ENCODE measurements around the gene PARK7.
"Not testable (repeated sequence)": the region's sequence is repeated elsewhere in the genome, so short reads cannot be mapped to it uniquely, and the experiment has no call there.

Gene PARK7

DNA sequence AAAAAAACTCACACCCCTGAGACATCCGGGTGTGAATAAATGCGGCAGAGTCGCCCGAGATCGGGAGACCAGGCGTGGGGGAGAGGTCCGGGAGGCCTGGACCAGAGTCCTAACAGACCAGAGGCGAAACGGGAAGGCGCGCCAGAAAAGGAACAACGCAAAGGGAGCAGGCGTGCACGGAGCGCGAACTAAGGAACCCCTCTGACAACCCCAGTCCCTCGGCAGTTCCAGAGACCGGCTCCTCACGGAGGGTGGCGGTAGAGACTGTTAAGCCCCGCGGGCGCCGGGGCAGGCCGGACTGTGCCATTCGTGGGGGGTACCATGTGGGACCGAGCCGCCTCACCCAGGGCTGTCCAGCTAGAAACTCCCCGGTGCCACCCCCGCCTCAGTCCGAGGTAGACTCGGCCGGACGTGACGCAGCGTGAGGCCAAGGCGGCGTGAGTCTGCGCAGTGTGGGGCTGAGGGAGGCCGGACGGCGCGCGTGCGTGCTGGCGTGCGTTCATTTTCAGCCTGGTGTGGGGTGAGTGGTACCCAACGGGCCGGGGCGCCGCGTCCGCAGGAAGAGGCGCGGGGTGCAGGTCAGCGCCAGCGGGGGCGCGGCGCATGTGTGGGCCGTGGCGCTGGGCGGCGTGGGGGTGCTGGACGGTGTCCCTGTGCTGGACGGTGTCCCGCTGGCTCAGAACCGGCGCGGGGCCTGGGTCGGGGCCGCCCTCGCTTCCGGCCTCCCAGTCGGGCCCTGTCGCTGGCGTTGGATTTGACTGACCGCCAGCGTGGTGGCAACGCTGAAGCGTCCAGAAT lies at the start of gene PARK7:
PARK7 (plus strand) TSS at position 496 of the 798 bp plus-strand sequence. CDS start 1,075 bp downstream, outside the sequence.
- FAIRE-seq = peak; percentile 97
- peak; percentile 92 for DNase-seq (ENCODE audit: extremely low spot score, insufficient read length, low read depth)

DNA sequence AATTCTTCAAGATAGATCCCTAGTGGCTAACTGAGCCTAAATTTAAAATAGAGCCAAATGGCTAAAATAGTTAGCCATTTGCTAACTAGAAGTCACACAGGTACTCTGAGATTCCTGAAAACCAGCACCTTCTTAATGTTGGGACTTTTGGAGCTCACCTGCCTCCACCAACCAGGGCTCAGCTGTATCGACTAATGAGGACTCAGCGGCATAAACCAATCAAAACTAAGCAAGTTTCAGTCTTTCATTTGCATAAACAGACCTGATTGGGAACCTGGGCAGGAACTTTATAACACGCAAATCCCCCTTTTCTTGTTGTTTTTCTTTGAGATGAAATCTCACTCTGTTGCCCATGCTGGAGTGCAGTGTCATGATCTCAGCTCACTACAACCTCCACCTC lies 49.4 kb upstream of the PARK7 start:
- DNase-seq (ENCODE audit: extremely low spot score, insufficient read length, low read depth) = no peak
- FAIRE-seq = no peak

DNA sequence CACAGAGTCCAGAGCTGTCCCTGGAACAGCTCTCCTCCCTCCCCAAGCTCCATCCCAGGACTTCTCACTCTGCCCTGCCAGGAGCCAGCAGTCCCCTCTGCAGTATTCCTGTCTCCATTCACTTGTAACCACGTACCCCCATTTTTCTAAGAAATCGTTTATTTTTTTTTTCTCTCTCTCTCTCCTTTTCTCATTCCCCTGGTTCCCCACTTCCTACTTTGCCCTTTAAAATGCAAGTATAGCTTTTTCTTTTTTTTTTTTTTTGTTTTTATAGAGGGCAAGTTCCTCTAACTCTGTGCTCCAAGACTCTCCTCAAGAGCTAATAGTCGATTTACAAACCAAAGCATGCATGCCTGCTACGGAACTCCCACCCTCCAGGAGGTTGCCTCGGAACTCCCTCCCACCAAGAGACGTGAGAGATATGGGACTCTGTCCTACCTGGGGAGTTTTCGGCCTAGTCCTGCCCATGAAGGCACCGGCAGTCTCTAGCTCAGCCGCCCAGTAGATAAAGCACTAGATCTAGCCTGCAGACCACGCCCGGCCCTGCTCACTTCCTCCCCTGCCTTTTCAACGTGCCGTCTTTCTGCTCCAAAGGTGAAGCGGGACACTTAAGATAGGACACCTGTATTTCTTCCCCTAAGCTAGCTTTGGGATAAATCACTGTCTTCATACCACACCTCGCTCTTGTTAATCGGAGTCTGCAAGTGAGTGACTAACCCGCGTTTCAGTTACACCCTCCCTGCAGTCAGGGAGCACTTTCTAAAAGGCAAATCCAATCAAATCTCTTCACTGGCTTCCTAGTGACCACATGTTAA lies 48.6 kb upstream of the PARK7 start:
- DNase-seq (ENCODE audit: extremely low spot score, insufficient read length, low read depth) = no peak
- FAIRE-seq = no peak

DNA sequence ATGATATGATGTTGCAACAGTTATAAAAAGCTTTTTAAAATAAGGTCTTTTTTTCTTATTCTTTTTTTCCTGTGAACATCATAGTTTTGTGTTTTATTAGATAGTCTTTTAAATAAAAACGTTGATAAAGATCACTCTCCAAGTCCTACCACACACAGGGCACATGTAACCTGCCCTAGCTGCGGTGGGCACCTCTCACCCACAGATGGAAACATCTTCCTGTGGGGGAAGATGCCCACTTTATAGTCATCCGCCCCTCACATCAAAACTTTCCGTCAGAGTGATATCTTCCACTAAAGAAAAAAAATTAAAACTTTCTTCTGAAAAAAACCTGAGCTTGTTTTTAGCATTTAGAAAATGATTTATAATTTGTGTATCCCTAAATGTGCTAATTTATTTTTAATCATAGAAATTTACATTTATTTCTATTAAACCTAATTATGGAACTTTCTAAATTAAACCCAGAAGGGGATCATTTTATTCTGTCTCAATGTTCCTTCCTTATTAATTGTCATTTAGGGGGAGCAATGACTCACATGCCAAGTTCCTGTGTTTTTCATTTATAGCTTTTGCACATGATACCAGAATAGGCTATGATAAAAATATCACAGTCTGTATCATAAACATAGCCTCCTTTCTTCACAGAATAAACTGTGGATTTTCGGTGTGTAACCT lies 45.5 kb upstream of the PARK7 start:
- no peak for FAIRE-seq
- DNase-seq (ENCODE audit: extremely low spot score, insufficient read length, low read depth) = no peak

DNA sequence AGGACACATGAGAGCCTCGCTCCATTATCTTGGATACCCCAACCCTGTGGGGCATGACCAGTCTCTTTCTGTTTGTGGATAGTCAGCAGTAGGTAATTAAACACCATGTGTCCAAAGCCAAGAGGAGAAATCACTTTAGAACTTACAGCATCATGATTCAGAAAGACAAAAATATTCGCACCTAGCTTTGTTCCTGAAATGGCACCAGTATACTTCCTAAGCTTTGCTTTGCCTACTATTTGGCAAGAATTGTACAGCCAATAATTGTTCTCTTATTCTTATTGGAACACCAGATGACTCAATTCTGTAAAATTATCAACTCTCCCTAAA lies 45.0 kb upstream of the PARK7 start:
- DNase-seq (ENCODE audit: extremely low spot score, insufficient read length, low read depth) (no peak), FAIRE-seq (no peak)

DNA sequence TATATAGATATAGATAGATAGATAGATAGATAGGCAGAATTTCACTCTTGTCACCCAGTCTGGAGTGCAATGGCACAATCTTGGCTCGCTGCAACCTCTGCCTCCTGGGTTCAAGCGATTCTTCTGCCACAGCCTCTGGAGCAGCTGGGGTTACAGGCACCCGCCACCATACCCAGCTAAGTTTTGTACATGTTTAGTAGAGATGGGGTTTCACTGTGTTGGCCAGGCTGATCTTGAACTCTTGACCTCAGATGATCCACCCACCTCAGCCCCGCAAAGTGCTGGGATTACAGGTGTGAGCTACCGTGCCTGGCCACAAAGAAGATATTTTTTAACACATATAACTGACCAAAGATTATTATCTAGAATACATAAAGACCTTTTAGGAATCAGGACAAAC lies 43.5 kb upstream of the PARK7 start:
- not testable (repeated sequence) for DNase-seq (ENCODE audit: extremely low spot score, insufficient read length, low read depth); FAIRE-seq

DNA sequence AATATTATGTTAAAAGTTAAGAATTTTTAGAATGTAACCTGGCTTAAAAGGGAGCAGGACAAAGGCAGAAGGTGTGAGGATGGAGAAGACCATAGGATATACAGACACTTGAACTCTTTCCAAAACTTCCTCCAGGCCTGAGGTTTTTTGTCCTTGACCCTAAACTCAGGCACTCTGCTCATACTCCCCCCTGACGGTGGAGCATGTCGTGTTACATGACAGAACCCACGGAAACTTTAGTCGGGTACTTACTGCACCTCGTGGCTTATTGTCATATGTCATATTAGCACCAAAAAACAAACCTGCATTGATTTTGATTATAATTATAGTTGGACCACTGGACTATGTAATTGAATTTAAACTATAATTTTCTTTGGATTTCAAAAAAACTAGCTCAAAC lies 41.6 kb upstream of the PARK7 start:
- DNase-seq (ENCODE audit: extremely low spot score, insufficient read length, low read depth) (no peak), FAIRE-seq (no peak)

DNA sequence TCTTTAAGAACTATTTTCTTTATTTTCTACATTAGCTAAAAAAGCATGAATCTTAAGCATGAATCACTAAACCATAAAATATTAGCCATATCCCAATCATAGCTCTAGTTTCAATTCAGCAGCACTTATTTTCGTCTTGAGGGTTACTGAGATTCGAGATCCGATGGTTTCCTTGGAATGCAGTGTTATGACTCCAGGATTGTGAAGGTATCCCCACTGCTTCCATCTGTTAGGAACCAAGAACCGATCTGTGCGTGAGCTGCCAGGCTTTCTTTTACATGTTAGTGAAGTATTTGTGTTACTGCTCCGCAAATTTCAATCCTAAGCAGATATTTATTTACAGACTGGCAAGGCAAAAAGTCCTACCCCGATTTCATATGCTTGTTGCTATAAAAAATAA lies 39.7 kb upstream of the PARK7 start:
- DNase-seq (ENCODE audit: extremely low spot score, insufficient read length, low read depth) = no peak
- no peak for FAIRE-seq

DNA sequence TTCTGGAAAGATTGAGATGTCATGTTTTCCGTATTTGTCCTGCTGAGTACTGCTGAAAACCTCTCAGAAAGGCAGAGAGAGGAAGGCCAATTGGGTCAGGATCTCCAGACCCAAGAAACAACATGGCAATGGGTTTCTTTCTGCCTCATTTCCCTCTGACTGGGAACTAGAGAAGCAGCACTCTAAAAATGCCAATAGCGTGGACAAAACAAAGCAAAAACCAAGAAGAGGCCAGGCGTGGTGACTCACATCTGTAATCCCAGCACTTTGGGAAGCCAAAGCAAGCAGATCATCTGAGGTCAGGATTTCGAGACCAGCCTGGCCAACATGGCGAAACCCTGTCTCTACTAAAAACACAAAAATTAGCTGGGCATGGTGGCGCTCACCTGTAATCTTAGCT lies 39.2 kb upstream of the PARK7 start:
- FAIRE-seq (no peak), DNase-seq (ENCODE audit: extremely low spot score, insufficient read length, low read depth) (no peak)

DNA sequence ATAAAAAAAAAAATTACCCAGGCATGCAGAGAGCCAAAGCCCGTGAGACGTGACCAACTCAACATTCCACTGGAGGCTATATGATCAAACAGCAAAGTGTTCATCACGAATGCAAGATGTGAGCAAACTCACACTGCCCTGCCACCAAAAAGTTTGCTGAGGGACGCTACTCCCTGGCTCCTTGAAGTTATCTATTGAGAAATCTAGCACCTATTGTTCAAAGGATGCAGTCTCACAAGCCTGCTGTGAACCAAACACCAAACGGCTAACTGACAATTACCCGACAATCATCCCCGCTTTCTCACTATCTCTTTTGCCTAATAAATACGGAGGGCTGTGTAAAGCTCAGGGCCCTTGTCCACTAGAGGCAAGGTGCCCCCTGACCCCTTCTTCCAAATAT lies 34.5 kb upstream of the PARK7 start:
- FAIRE-seq; DNase-seq (ENCODE audit: extremely low spot score, insufficient read length, low read depth): not testable (repeated sequence)

DNA sequence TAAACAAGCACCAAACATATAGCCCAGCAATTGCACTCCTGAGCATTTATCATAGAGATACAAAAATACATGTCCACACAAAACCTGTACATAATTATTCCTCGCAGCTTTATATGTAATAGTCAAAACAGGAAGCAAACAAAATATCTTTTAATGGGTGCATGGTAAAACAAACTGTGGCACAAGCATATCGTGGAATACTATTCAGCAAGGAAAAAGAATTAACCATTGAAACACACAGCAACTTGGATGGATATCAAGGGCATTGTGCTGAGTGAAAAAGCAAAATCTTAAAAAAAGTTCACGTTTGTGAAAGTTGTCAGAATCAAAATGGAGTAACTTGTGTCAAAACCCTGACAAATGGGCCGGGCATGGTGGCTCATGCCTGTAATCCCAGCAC lies 33.3 kb upstream of the PARK7 start:
- no peak for FAIRE-seq
- DNase-seq (ENCODE audit: extremely low spot score, insufficient read length, low read depth) = no peak

DNA sequence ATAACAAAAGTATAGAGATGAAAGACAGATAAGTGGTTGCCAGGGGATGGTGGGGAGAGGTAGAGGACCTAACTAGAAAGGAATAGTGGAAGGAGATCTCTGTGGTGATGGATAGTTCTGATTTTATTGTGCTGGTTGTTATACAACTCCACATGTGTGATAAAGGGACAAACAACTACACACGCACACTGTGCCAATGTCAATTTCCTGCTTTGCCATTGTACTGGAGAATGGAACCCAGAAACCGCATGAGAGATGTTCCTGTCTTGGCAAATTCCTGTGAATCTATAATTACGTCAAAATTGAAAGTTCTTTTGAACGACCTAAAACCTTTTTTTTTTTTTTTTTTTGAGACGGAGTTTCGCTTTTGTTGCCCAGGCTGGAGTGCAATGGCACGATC lies 31.9 kb upstream of the PARK7 start:
- FAIRE-seq = no peak

DNA sequence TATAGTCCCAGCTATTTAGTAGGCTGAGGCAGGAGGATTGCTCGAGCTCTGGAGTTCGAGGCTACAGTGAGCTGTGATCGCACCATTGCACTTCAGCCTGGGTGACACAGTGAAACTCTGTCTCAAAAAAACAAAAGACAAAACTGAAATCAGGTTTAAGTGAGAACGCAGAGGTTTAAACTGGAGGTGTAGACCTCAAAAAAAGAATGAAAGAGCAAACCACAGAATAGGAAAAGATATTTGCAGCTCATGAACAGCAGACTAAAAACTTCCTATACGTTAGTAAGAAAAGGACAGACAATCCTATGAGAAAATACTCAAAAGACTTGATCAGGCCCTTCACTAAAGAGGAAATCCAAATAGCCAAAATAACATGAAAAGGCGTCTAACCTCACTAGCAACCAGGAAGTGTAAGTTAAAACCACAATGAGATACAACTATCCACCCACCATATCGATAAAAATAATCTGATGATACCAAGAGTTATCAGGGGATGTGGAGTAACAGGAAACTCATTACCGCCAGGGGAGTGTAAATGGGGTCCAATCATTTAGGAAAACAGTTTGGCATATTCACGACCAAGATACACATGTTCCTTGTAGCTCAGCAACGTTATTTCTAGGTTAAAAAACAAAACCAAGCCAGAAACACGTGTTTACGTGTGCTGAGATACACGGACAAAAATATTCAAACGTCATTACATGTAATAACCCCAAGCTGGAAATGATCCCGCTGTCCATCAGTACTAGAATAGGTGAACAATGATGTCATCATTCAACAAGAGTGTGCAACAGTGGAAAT lies 30.7 kb upstream of the PARK7 start:
- FAIRE-seq = no peak
- DNase-seq (ENCODE audit: extremely low spot score, insufficient read length, low read depth) = no peak

More for the DNA sequence above, 31.9 kb upstream of the PARK7 start:
- no peak for DNase-seq (ENCODE audit: extremely low spot score, insufficient read length, low read depth)

DNA sequence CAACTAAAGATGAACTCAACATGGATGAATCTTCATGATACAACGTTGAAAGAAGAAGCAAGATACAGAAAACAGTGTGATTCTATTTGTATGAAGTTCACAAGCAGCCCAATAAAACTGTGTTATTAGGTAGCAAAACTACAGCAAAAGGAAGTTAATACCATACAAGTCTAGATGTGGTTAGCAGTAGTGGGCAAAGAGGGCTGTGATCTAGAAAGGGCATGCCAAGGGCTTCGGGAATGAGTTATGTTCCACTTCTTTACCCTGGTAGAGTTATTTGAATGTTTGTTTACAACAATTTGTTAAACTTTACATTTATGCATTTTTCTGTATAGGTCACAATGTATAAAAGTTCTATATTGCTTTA lies 30.1 kb upstream of the PARK7 start:
- FAIRE-seq (no peak), DNase-seq (ENCODE audit: extremely low spot score, insufficient read length, low read depth) (no peak)

DNA sequence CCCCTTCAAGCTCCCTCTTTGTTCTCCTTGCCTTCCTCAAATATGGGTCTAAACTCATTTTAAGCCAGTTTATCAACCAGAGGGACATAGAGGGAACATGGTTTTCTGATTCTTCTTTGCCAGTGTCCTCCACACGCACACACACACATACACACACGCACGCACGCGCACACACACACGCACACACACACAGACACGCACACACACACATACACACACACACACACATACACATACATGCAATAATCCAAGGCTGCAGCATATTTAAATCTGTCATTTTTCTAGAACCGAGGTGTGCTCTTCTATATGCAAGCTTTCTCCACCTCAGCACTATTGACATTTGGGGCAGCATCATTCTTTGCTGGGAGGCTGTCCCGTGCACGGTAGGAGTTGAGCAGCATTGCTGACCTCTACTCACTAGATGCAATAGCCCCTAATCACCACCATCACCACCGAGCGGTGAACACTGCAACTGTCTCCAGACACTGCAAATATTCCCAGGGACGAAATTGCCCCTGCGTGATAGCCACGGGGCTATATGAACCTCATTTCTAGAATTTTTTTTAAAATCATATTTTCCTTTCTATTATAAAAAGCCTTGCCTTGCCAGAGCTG lies 28.9 kb upstream of the PARK7 start:
- DNase-seq (ENCODE audit: extremely low spot score, insufficient read length, low read depth) (no peak), FAIRE-seq (no peak)

DNA sequence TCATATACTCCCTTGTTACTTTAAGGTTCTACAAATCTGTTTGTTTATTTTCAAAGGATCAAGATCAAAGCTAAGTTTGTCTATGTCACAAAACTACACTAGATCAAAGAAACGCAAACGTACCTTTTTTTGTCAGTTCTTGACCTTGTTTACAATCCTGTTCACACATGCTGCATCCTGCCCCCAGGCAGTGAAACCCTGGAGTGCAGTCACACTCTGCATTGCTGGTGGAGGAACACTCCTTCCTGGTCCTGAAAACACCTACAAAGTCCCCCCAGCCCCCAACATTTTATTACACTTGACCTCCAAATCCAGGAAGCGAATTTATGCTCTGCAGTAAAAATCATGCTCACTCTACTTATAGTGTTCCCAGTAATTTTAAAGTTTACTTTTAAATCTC lies 23.4 kb upstream of the PARK7 start:
- FAIRE-seq = no peak

DNA sequence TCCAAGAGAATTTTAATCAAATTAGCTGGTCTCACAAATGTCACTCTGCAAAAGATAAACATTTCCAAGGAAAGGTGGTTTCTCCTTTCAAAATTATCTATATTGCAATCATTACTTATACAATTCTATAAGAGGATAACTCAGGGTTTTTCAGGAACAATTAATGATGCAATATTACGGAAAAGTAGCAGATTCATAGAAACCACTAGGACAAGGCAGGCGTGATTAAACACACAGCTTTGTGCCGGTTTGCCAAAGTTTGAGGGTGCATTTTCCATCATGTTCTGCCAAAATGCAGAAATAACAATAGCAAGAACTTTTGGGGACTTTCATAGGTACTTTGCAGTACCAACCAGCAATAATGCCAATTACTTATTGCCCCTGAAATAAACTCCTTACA lies 21.5 kb upstream of the PARK7 start:
- DNase-seq (ENCODE audit: extremely low spot score, insufficient read length, low read depth) (no peak), FAIRE-seq (no peak)

More for the DNA sequence above, 23.4 kb upstream of the PARK7 start:
- DNase-seq (ENCODE audit: extremely low spot score, insufficient read length, low read depth) = no peak

DNA sequence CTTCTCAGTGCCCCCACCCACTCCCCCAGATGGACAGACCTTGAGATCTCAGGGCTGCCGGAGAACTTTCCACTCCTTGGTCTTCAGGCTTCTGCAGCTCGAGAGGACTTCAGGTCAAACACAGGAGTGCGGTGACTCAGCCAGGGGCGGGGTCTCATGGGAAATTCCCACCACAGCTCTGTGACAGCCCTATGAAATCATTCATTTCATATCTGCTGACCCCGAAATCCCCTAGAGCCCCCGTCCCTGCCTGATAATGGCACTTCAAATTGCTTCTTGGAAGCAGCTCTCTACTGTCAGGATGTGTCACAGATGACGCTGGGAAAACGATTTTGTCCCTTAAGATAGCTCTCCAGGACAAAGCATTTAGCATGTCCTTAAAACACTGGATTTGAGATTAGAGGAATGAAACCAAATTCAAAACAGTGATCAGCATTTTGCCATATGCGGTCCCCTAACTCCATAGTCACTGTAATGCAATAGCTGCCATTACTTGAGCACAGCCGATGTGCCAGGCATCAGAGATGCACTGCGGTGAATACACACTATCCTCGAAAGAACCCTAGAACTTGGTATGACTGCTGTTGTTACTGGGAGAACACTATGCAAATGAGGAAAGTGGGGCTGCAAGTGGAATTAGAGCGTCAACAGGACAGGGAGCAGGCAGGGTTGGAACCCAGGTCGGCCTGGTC lies 20.6 kb upstream of the PARK7 start, which contains the start of gene TNFRSF9:
TNFRSF9 (minus strand) TSS at position 95 of the 692 bp plus-strand sequence. CDS start 845 bp downstream, outside the sequence.
- DNase-seq (ENCODE audit: extremely low spot score, insufficient read length, low read depth) = no peak
- no peak for FAIRE-seq

DNA sequence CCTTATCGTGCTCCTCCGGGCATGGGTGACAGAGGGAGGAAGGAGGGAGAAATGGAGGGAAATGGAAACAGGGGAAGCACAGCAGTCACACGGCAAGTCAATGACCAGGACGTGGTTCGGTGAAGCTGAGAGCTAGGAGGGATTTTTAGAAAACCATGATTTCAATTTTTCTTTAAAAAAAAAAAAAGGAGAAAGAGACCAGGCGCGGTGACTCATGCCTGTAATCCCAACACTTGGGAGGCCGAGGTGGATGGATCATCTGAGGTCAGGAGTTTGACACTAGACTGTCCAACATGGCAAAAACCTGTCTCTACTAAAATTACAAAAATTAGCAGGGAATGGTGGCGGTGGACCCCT lies 20.1 kb upstream of the PARK7 start:
- FAIRE-seq (no peak), DNase-seq (ENCODE audit: extremely low spot score, insufficient read length, low read depth) (no peak)
